DOHH2 (cell line): ENCODE data around the gene COL8A2.
A peak's percentile ranks its signal among the peaks of the same experiment; 100 is the strongest.

Source experiments
- H3F3A ChIP-seq: fragments of 200-600 bp; sonication (generic), shearing (Covaris generic); 2 replicates; pipeline ENCODE4 v1.6.0; 2016; ENCODE audit warnings: antibody characterized with exemption, mild to moderate bottlenecking; ENCODE audit not compliant: control insufficient read depth, insufficient read depth
- H3K27ac ChIP-seq: fragments of 200-600 bp; sonication (generic); 2 replicates; pipeline ENCODE4 v1.5.1; 2014; ENCODE audit warnings: low read depth, mild to moderate bottlenecking, low read length, moderate library complexity
- H3K27me3 ChIP-seq: fragments of 200-600 bp; sonication (generic); 2 replicates; pipeline ENCODE4 v1.6.1; 2014; ENCODE audit warnings: mild to moderate bottlenecking, low read length, mixed read lengths; ENCODE audit not compliant: control insufficient read depth
- H3K36me3 ChIP-seq: fragments of 200-600 bp; sonication (generic); 2 replicates; pipeline ENCODE4 v1.6.1; 2014; ENCODE audit warnings: mild to moderate bottlenecking, low read length, moderate library complexity, mixed read lengths; ENCODE audit not compliant: control insufficient read depth
- H3K4me1 ChIP-seq: fragments of 200-600 bp; sonication (generic); 2 replicates; pipeline ENCODE4 v1.6.1; 2014; ENCODE audit warnings: mild to moderate bottlenecking, low read length, mixed read lengths; ENCODE audit not compliant: control insufficient read depth
- H3K4me2 ChIP-seq: fragments of 200-600 bp; sonication (generic); 2 replicates; pipeline ENCODE4 v1.6.0; 2014; ENCODE audit warnings: mild to moderate bottlenecking, low read length, moderate library complexity
- H3K4me3 ChIP-seq: fragments of 200-600 bp; sonication (generic); 2 replicates; pipeline ENCODE4 v1.5.1; 2014; ENCODE audit warnings: mild to moderate bottlenecking, low read length, mixed read lengths
- H3K79me2 ChIP-seq: fragments of 200-600 bp; sonication (generic); 2 replicates; pipeline ENCODE4 v1.6.1; 2014; ENCODE audit warnings: mild to moderate bottlenecking, low read length, mixed read lengths; ENCODE audit not compliant: control insufficient read depth
- H3K9me2 ChIP-seq: fragments of 200-600 bp; sonication (generic); replicated peaks from 2 replicates; pipeline ENCODE4 v1.6.1; 2014; ENCODE audit warnings: mild to moderate bottlenecking, low read length, mixed read lengths; ENCODE audit not compliant: control insufficient read depth
- H3K9me3 ChIP-seq: fragments of 200-600 bp; sonication (generic); 2 replicates; pipeline ENCODE4 v1.6.1; 2014; ENCODE audit warnings: antibody characterized with exemption, low read length, mixed read lengths; ENCODE audit not compliant: control insufficient read depth, insufficient read depth
- H4K20me1 ChIP-seq: fragments of 200-600 bp; sonication (generic); 2 replicates; pipeline ENCODE4 v1.6.0; 2014; ENCODE audit warnings: low read depth, mild to moderate bottlenecking, antibody characterized with exemption, low read length, moderate library complexity; ENCODE audit not compliant: control insufficient read depth, insufficient read depth
- CTCF ChIP-seq: fragments of 200-600 bp; sonication (generic); IDR thresholded peaks from one replicate; pipeline ENCODE4 v1.5.1; 2014; ENCODE audit warnings: antibody characterized with exemption, mild to moderate bottlenecking, low read depth, low read length; ENCODE audit not compliant: poor library complexity, severe bottlenecking
- EZH2phosphoT487 ChIP-seq: fragments of 200-600 bp; sonication (generic); IDR thresholded peaks from 2 replicates; pipeline ENCODE4 v1.6.1; 2017; ENCODE audit warnings: borderline replicate concordance, mild to moderate bottlenecking, antibody characterized with exemption, low read length, moderate library complexity, mixed read lengths

The COL8A2 gene

GRCh38 chr1:36155408-36156328 lies 30.6 kb upstream of the COL8A2 start, which contains the start of gene MAP7D1:
MAP7D1 (plus strand) TSS chr1:36156160; CDS start chr1:36156418, 258 bp downstream.
- H3K4me1 ChIP-seq = peaks cover 72% of the 10 kb centered on the region
- H3K4me3 ChIP-seq = peak within 1 kb of the TSS; percentile 99
- H3K36me3 ChIP-seq = peaks cover 41% of the 10 kb centered on the region
- peak within 1 kb of the TSS; percentile 98 for H3K4me2 ChIP-seq
- TF ChIP-seq CTCF (no peak), EZH2phosphoT487 (no peak)
- H4K20me1 ChIP-seq = 0 out of 2 replicates have a peak, but pooled peaks cover 4% of the 10 kb centered on the region
- H3K27ac ChIP-seq = peak within 1 kb of the TSS; percentile 74
- H3F3A ChIP-seq = peaks cover 7% of the 10 kb centered on the region
- H3K79me2 ChIP-seq = peaks cover 61% of the 10 kb centered on the region
- no peaks in the 10 kb centered on the region for H3K9me2 ChIP-seq
- no peaks in the 10 kb centered on the region for H3K9me3 ChIP-seq
- H3K27me3 ChIP-seq = no peaks in the 10 kb centered on the region

- no peaks in the 10 kb centered on the region for H3K27me3 ChIP-seq
- peaks cover 33% of the 10 kb centered on the region for H3K36me3 ChIP-seq
- H3K27ac ChIP-seq = peak overlapping the region; percentile 74
These were observed 29.9 kb upstream of the COL8A2 start for GRCh38 chr1:36154765-36155407.

GRCh38 chr1:36154335-36154734 lies 29.3 kb upstream of the COL8A2 start:
- Histone ChIP-seq H3F3A (peaks cover 7% of the 10 kb centered on the region), H3K27me3 (no peaks in the 10 kb centered on the region), H3K36me3 (peaks cover 28% of the 10 kb centered on the region), H3K79me2 (peaks cover 47% of the 10 kb centered on the region), H3K4me1 (peaks cover 70% of the 10 kb centered on the region), H3K4me2 (peak overlapping the region; percentile 98), H3K4me3 (peak overlapping the region; percentile 99; the same call in 1 of the 2 replicates), H3K27ac (no peak overlapping the region), H4K20me1 (0 out of 2 replicates have a peak, but pooled peaks cover 4% of the 10 kb centered on the region), H3K9me3 (no peaks in the 10 kb centered on the region), H3K9me2 (no peaks in the 10 kb centered on the region)
- TF ChIP-seq EZH2phosphoT487 (no peak), CTCF (no peak)

More at GRCh38 chr1:36154765-36155407, 29.9 kb upstream of the COL8A2 start:
- Histone ChIP-seq H3K4me1 (peaks cover 72% of the 10 kb centered on the region), H4K20me1 (0 out of 2 replicates have a peak, but pooled peaks cover 4% of the 10 kb centered on the region), H3K4me2 (peak overlapping the region; percentile 98), H3K9me3 (no peaks in the 10 kb centered on the region), H3K4me3 (peak overlapping the region; percentile 99), H3K9me2 (no peaks in the 10 kb centered on the region), H3F3A (peaks cover 7% of the 10 kb centered on the region), H3K79me2 (peaks cover 53% of the 10 kb centered on the region)
- TF ChIP-seq CTCF = no peak
- no peak for TF ChIP-seq EZH2phosphoT487
